Measurements from ENCODE around the gene C1orf21.

DNA sequence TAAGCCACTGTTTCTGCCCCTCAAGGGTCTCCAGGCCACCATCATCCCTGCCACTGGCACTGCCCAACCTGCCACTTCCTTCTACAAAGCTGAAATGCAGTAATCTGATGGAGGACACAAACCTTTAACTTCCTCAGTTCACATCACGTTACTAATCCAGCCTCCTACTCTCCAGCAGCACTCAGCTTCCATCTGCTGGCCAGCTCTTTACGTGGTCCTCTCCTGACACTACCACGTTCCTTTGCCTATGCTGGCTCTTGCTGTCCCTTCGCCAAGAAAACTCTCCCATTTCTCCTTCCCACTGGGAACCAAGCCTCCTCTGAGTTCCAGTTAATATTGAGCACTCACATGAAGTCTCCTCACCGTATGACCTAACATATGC is 243.8 kb downstream of the C1orf21 start:
- TF ChIP-seq, protein P1, sequence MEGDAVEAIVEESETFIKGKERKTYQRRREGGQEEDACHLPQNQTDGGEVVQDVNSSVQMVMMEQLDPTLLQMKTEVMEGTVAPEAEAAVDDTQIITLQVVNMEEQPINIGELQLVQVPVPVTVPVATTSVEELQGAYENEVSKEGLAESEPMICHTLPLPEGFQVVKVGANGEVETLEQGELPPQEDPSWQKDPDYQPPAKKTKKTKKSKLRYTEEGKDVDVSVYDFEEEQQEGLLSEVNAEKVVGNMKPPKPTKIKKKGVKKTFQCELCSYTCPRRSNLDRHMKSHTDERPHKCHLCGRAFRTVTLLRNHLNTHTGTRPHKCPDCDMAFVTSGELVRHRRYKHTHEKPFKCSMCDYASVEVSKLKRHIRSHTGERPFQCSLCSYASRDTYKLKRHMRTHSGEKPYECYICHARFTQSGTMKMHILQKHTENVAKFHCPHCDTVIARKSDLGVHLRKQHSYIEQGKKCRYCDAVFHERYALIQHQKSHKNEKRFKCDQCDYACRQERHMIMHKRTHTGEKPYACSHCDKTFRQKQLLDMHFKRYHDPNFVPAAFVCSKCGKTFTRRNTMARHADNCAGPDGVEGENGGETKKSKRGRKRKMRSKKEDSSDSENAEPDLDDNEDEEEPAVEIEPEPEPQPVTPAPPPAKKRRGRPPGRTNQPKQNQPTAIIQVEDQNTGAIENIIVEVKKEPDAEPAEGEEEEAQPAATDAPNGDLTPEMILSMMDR (IDR thresholded peaks at IDR 0.05) = no peak
- TF ChIP-seq POLR2A (IDR thresholded peaks at IDR 0.05) = no peak
